H1 (cell line): Measurements from ENCODE around the gene CEACAM6. TPM values are rescaled to one million over a fixed set of nuclear protein-coding genes. Genes with fewer than 3 reads are reported as not detected.

Source experiments
- CTCF ChIA-PET: fragments of 300-600 bp; sonication (Branson Sonifier 250); formaldehyde crosslinking; loops from one replicate; lab custom pipeline; 2021; ENCODE audit not compliant: partially characterized antibody; lab: Charles Lee
- POLR2A ChIA-PET: fragments of 300-600 bp; sonication (Branson Sonifier 250); formaldehyde crosslinking; loops from one replicate; lab custom pipeline; 2021; ENCODE audit warnings: inconsistent platforms; ENCODE audit not compliant: partially characterized antibody; lab: Charles Lee
- DNase-seq, 2 experiments: peaks; one replicate each; pipeline versions ENCODE4 v3.0.0 to v3.0.0-alpha.2; 2010 to 2022; ENCODE audit warnings: low spot score in 2 of 2, low read depth in 1 of 2, mixed read lengths in 1 of 2
- FAIRE-seq: peaks from 2 replicates; lab custom pipeline; 2011; peaks lifted over from hg19 to GRCh38; lab: Jason Lieb, UNC
- H2AFZ ChIP-seq: 2 replicates; pipeline ENCODE4 v1.8.1; 2012; ENCODE audit warnings: low read length, inconsistent platforms
- H2AK5ac ChIP-seq: 2 replicates; pipeline ENCODE4 v1.6.1; 2013; ENCODE audit warnings: low read depth, low read length
- H2BK120ac ChIP-seq: replicated peaks from 2 replicates; pipeline ENCODE3; 2013; ENCODE audit warnings: low read depth, low read length, inconsistent platforms
- H2BK12ac ChIP-seq: 2 replicates; pipeline ENCODE4 v1.6.1; 2013; ENCODE audit warnings: low read depth, low read length
- H2BK15ac ChIP-seq: 2 replicates; pipeline ENCODE4 v1.6.1; 2013; ENCODE audit warnings: low read length
- H2BK20ac ChIP-seq: 2 replicates; pipeline ENCODE4 v1.6.1; 2013; ENCODE audit warnings: low read length
- H2BK5ac ChIP-seq: 2 replicates; pipeline ENCODE4 v1.6.1; 2013; ENCODE audit warnings: low read depth, low read length
- H3K14ac ChIP-seq: 2 replicates; pipeline ENCODE4 v1.6.1; 2013; ENCODE audit warnings: inconsistent platforms; ENCODE audit not compliant: insufficient read length
- H3K18ac ChIP-seq: 2 replicates; pipeline ENCODE4 v1.6.1; 2013; ENCODE audit warnings: low read length; ENCODE audit errors: extremely low read depth
- H3K23ac ChIP-seq: 2 replicates; pipeline ENCODE4 v1.6.1; 2013; ENCODE audit warnings: inconsistent platforms; ENCODE audit not compliant: insufficient read length
- H3K23me2 ChIP-seq: 2 replicates; pipeline ENCODE4 v1.6.1; 2013; ENCODE audit warnings: low read depth, low read length
- H3K27ac ChIP-seq: 2 replicates; pipeline ENCODE4 v1.6.1; 2011; ENCODE audit warnings: low read depth, low read length, inconsistent platforms
- H3K27me3 ChIP-seq, 4 experiments: replicated peaks in 1 of 4; 1 replicate in 1 of 4; 2 replicates in 3 of 4; pipeline versions ENCODE4 v1.6.1 to v1.8.1; 2011 to 2013; ENCODE audit warnings: low read length in 3 of 4, mild to moderate bottlenecking in 3 of 4, inconsistent platforms in 2 of 4, mixed read lengths in 2 of 4, moderate library complexity in 1 of 4; ENCODE audit not compliant: control insufficient read depth in 3 of 4, insufficient read depth in 3 of 4; ENCODE audit errors: extremely low read depth in 1 of 4
- H3K36me3 ChIP-seq, 4 experiments: 2 replicates each; pipeline versions ENCODE4 v1.6.1 to v1.8.1; 2011 to 2013; ENCODE audit warnings: mild to moderate bottlenecking in 4 of 4, low read length in 3 of 4, moderate library complexity in 2 of 4, control low read depth in 1 of 4, inconsistent platforms in 1 of 4; ENCODE audit not compliant: insufficient read depth in 4 of 4, control insufficient read depth in 2 of 4
- H3K4ac ChIP-seq: replicated peaks from 2 replicates; pipeline ENCODE3; 2013; ENCODE audit warnings: low read length, low read depth, mixed read lengths, inconsistent platforms; ENCODE audit not compliant: insufficient read length
- H3K4me1 ChIP-seq, 4 experiments: replicated peaks in 1 of 4; 1 replicate in 1 of 4; 2 replicates in 3 of 4; pipeline versions ENCODE4 v1.6.1 to v1.8.1; 2011 to 2013; ENCODE audit warnings: low read length in 3 of 4, inconsistent platforms in 2 of 4, mixed read lengths in 1 of 4; ENCODE audit not compliant: insufficient read depth in 4 of 4, control insufficient read depth in 3 of 4
- H3K4me2 ChIP-seq, 2 experiments: 2 replicates each; pipeline versions ENCODE4 v1.6.1 to v1.8.1; 2011 to 2013; ENCODE audit warnings: low read depth in 2 of 2, low read length in 2 of 2, control low read depth in 1 of 2, inconsistent platforms in 1 of 2, mild to moderate bottlenecking in 1 of 2; ENCODE audit not compliant: insufficient read depth in 1 of 2
- H3K4me3 ChIP-seq, 4 experiments: fragments of 200-600, 300-600 bp in 1 of 4; sonication (generic), shearing (Covaris generic), sonication (Bioruptor Twin) in 1 of 4; 2 replicates each; pipeline versions ENCODE4 v1.5.1 to v1.8.1; 2011 to 2016; ENCODE audit warnings: low read length in 4 of 4, low read depth in 3 of 4, control low read depth in 2 of 4, inconsistent platforms in 2 of 4, mild to moderate bottlenecking in 2 of 4, mixed read lengths in 1 of 4, moderate library complexity in 1 of 4; ENCODE audit not compliant: insufficient read depth in 2 of 4; ENCODE audit errors: extremely low read depth in 1 of 4
- H3K56ac ChIP-seq: replicated peaks from 2 replicates; pipeline ENCODE3; 2013; ENCODE audit warnings: low read depth, mild to moderate bottlenecking, mixed read lengths, low read length, inconsistent platforms; ENCODE audit not compliant: insufficient read length
- H3K79me1 ChIP-seq: 2 replicates; pipeline ENCODE4 v1.6.1; 2013; ENCODE audit warnings: low read depth, low read length, control low read depth
- H3K79me2 ChIP-seq, 2 experiments: 2 replicates each; pipeline versions ENCODE4 v1.6.1 to v1.8.1; 2012 to 2013; ENCODE audit warnings: low read length in 2 of 2, mild to moderate bottlenecking in 2 of 2, inconsistent platforms in 1 of 2; ENCODE audit not compliant: insufficient read depth in 2 of 2, control insufficient read depth in 1 of 2
- H3K9ac ChIP-seq, 4 experiments: replicated peaks in 1 of 4; 1 replicate in 1 of 4; 2 replicates in 3 of 4; pipeline versions ENCODE4 v1.6.1 to v1.8.1; 2011 to 2013; ENCODE audit warnings: low read depth in 3 of 4, low read length in 3 of 4, control low read depth in 2 of 4, mild to moderate bottlenecking in 2 of 4, moderate library complexity in 2 of 4, inconsistent platforms in 1 of 4; ENCODE audit errors: extremely low read depth in 1 of 4
- H3K9me3 ChIP-seq, 2 experiments: 2 replicates each; pipeline versions ENCODE4 v1.6.1 to v1.8.1; 2012 to 2013; ENCODE audit warnings: mild to moderate bottlenecking in 2 of 2, moderate library complexity in 2 of 2, control low read depth in 1 of 2, inconsistent platforms in 1 of 2, low read depth in 1 of 2, low read length in 1 of 2, mixed read lengths in 1 of 2; ENCODE audit not compliant: insufficient read depth in 2 of 2
- H4K20me1 ChIP-seq, 2 experiments: replicated peaks in 1 of 2; 2 replicates each; pipeline versions ENCODE3 to v1.8.1; 2011 to 2013; ENCODE audit warnings: inconsistent platforms in 2 of 2, low read length in 2 of 2, mild to moderate bottlenecking in 1 of 2; ENCODE audit not compliant: insufficient read depth in 2 of 2, control insufficient read depth in 1 of 2
- H4K5ac ChIP-seq: 2 replicates; pipeline ENCODE4 v1.6.1; 2013; ENCODE audit warnings: low read length, low read depth, mixed read lengths, inconsistent platforms; ENCODE audit not compliant: insufficient read length
- H4K8ac ChIP-seq: 2 replicates; pipeline ENCODE4 v1.8.0; 2013; ENCODE audit warnings: mild to moderate bottlenecking, moderate library complexity, low read length, inconsistent platforms; ENCODE audit not compliant: insufficient read depth; ENCODE audit errors: extremely low read depth
- H4K91ac ChIP-seq: replicated peaks from 2 replicates; pipeline ENCODE3; 2013; ENCODE audit warnings: low read length, mixed read lengths, inconsistent platforms; ENCODE audit not compliant: insufficient read length
- CREB1 ChIP-seq: IDR thresholded peaks from 2 replicates; pipeline ENCODE4 v1.6.1; 2012; ENCODE audit warnings: inconsistent platforms
- EZH2 ChIP-seq: fragments of 200-600 bp; sonication (generic); IDR thresholded peaks from 2 replicates; pipeline ENCODE4 v1.7.1; 2012; ENCODE audit warnings: low read depth, mild to moderate bottlenecking, moderate library complexity, low read length, inconsistent platforms; ENCODE audit not compliant: severe bottlenecking
- NANOG ChIP-seq: IDR thresholded peaks from 2 replicates; pipeline ENCODE4 v1.6.1; 2011; ENCODE audit warnings: low read length, low read depth, mild to moderate bottlenecking, inconsistent platforms; ENCODE audit not compliant: insufficient read depth, poor library complexity, severe bottlenecking
- RBBP5 ChIP-seq: IDR thresholded peaks from 2 replicates; pipeline ENCODE4 v1.7.1; 2012; ENCODE audit warnings: low read depth, mild to moderate bottlenecking, inconsistent platforms, low read length, moderate library complexity, borderline replicate concordance
- SAP30 ChIP-seq: fragments of 300-600 bp; sonication (generic); IDR thresholded peaks from 2 replicates; pipeline ENCODE4 v1.7.1; 2012; ENCODE audit warnings: low read length, moderate library complexity, mild to moderate bottlenecking, inconsistent platforms; ENCODE audit not compliant: insufficient read depth, insufficient replicate concordance
- TAF7 ChIP-seq: optimal IDR thresholded peaks from 2 replicates; pipeline ENCODE3; 2011; ENCODE audit warnings: low read depth, mild to moderate bottlenecking, inconsistent platforms, low read length, moderate library complexity, borderline replicate concordance
- ZNF274 ChIP-seq: IDR thresholded peaks from 2 replicates; pipeline ENCODE4 v1.7.0; 2012; ENCODE audit warnings: low read length, borderline replicate concordance; ENCODE audit errors: extremely low read depth
- WGBS, 2 experiments: shearing (Covaris generic) in 1 of 2; methylation state at CpG; one replicate each; pipeline versions ENCODE4 v1.1.6 to v1.1.7; 2013 to 2015; ENCODE audit warnings: low lambda C conversion rate in 2 of 2, mixed read lengths in 2 of 2, inconsistent platforms in 1 of 2, low coverage in 1 of 2, missing lambda C conversion rate in 1 of 2; ENCODE audit not compliant: insufficient replicate concordance in 2 of 2, insufficient coverage in 1 of 2, insufficient read length in 1 of 2; ENCODE audit errors: extremely low coverage in 1 of 2, missing lambda C conversion rate in 1 of 2; 5-methylcytosine and 5-hydroxymethylcytosine counted together
- polyA plus RNA-seq, 7 experiments: library from polyadenylated mRNA; depleted of rRNA in 3 of 7; stranded (reverse) in 5 of 7; unstranded in 2 of 7; fragments of >200 nt in 5 of 7; fragments of 200-250 nt in 2 of 7; gene quantifications; 1 replicate in 5 of 7; 2 replicates in 1 of 7; 4 replicates in 1 of 7; pipeline versions ENCODE4 v1.2.1 to v1.2.3, GENCODE V29; 2011 to 2013; ENCODE audit warnings: missing spikeins in 2 of 7, mixed read lengths in 2 of 7
- total RNA-seq: library from RNA; stranded (reverse); fragmentation: NEBNext Ultra II Directional; extraction: Animal tissue kit (Norgen Biotek cat#: 25700); gene quantifications from 2 replicates; pipeline ENCODE4 v1.2.1, GENCODE V29; 2021

Gene CEACAM6
- total and polyA plus RNA-seq, 2 of the 8 experiments (the other 6 are each of a cell fraction or from before 2014, with no cell fraction given), result not detected

DNA sequence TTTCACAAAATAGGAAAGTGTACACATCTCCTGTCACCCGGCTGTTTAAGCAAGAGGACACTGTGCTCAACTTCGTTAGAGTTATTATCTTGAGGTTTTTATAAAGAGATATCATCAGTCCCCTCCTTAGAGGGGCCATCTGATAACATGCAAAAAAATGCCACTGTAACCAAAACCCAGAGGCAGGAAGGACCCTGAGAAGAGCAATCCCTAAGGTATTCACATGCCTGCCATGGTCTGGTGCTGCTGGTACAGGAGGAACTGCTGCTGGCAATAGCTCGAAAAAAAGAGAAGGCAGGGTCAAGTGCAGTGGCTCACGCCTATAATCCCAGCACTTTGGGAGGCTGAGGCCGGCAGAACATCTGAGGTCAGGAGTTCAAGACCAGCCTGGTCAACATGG lies 28.3 kb downstream of the CEACAM6 start:
- no peak overlapping the region for H3K4me3 ChIP-seq
- H3K4me2 ChIP-seq, result no peak overlapping the region
- DNase-seq, result no peak
- no peaks in the 10 kb centered on the region for H3K36me3 ChIP-seq
- no peak overlapping the region for H2BK15ac ChIP-seq
- H3K9me3 ChIP-seq, result peaks cover 18 to 47% of the 10 kb centered on the region in 2 experiments
- H3K27me3 ChIP-seq, result no peaks in the 10 kb centered on the region; a peak in 2 of 7 replicates
- no peak overlapping the region for H2BK5ac ChIP-seq
- H3K56ac ChIP-seq, result no peak overlapping the region
- H3K14ac ChIP-seq, result no peak overlapping the region
- H2AFZ ChIP-seq, result no peak overlapping the region
- no peak overlapping the region for H2BK12ac ChIP-seq
- 75% methylated on average over 5 of the region's 5 CpGs; no CpG with 5 or more reads in 1 of the 2 experiments for WGBS, 2 experiments
- no peak overlapping the region for H3K9ac ChIP-seq
- no peaks in the 10 kb centered on the region for H3K23me2 ChIP-seq
- no peak overlapping the region for H3K18ac ChIP-seq
- POLR2A ChIA-PET, result no interaction called here
- no peak overlapping the region for H4K8ac ChIP-seq
- no peak overlapping the region for H3K27ac ChIP-seq
- no peaks in the 10 kb centered on the region for H3K79me2 ChIP-seq
- H2BK20ac ChIP-seq, result no peak overlapping the region
- no peak overlapping the region for H2AK5ac ChIP-seq
- no peaks in the 10 kb centered on the region for H3K79me1 ChIP-seq
- no peak overlapping the region for H3K23ac ChIP-seq
- no peaks in the 10 kb centered on the region for H4K20me1 ChIP-seq
- no peak overlapping the region for H3K4ac ChIP-seq
- no peak overlapping the region for H4K91ac ChIP-seq
- FAIRE-seq, result no peak
- CTCF ChIA-PET, result interaction anchor here (0.5 to 1.4 kb wide), 5 partner anchors 11 to 289 kb away, joined by 3 to 7 read pairs (median 3); no protein-coding TSS in a partner anchor
- TF ChIP-seq RBBP5, result no peak
- TF ChIP-seq ZNF274, result no peak
- no peak for TF ChIP-seq NANOG
- TF ChIP-seq CREB1, result no peak
- TF ChIP-seq TAF7, result no peak
- no peak for TF ChIP-seq EZH2
- no peak for TF ChIP-seq SAP30
- TF ChIP-seq, all 59 proteins: peak for 0
- Histone ChIP-seq H2BK120ac (no peak overlapping the region), H3K4me1 (no peaks in the 10 kb centered on the region), H4K5ac (no peak overlapping the region)
